Smooth muscle cell (in vitro differentiated cells): ENCODE data around the gene CLPX. TPM values are rescaled to one million over a fixed set of nuclear protein-coding genes. Genes with fewer than 3 reads are reported as not detected.
A peak's percentile ranks its signal among the peaks of the same experiment; 100 is the strongest.
"Not testable (repeated sequence)": the region's sequence is repeated elsewhere in the genome, so short reads cannot be mapped to it uniquely, and the experiment has no call there.

Experiments
- DNase-seq: peaks from one replicate; lab custom pipeline; 2025; ENCODE audit not compliant: unreplicated experiment; lab: John Stamatoyannopoulos, UW
- H2AFZ ChIP-seq: fragments of 200-600 bp; sonication (generic); 2 replicates; pipeline ENCODE4 v1.6.0; 2016; ENCODE audit warnings: antibody characterized with exemption, low read depth, mild to moderate bottlenecking
- H3F3A ChIP-seq: fragments of 200-600 bp; sonication (generic); 2 replicates; pipeline ENCODE4 v1.6.0; 2017; ENCODE audit warnings: antibody characterized with exemption, low read depth
- H3K27ac ChIP-seq: fragments of 200-600 bp; sonication (generic); 2 replicates; pipeline ENCODE4 v1.5.1; 2016; ENCODE audit warnings: low read depth, mild to moderate bottlenecking
- H3K27me3 ChIP-seq: fragments of 200-600 bp; sonication (generic); 2 replicates; pipeline ENCODE4 v1.6.1; 2016; ENCODE audit warnings: low read depth, mild to moderate bottlenecking
- H3K36me3 ChIP-seq: fragments of 200-600 bp; sonication (generic); 2 replicates; pipeline ENCODE4 v1.5.1; 2016; ENCODE audit warnings: low read depth
- H3K4me1 ChIP-seq: fragments of 200-600 bp; sonication (generic); 2 replicates; pipeline ENCODE4 v1.5.1; 2016; ENCODE audit warnings: low read depth
- H3K4me2 ChIP-seq: fragments of 200-600 bp; sonication (generic); 2 replicates; pipeline ENCODE4 v1.6.0; 2016; ENCODE audit warnings: mild to moderate bottlenecking
- H3K4me3 ChIP-seq: fragments of 200-600 bp; sonication (generic); 2 replicates; pipeline ENCODE4 v1.5.1; 2016; ENCODE audit warnings: mild to moderate bottlenecking
- H3K79me2 ChIP-seq: fragments of 200-600 bp; sonication (generic); 2 replicates; pipeline ENCODE4 v1.6.0; 2016; ENCODE audit warnings: low read depth, mild to moderate bottlenecking
- H3K9ac ChIP-seq: fragments of 200-600 bp; sonication (generic); 2 replicates; pipeline ENCODE4 v1.6.0; 2016; ENCODE audit warnings: low read depth
- H3K9me3 ChIP-seq: fragments of 200-600 bp; sonication (generic); replicated peaks from 2 replicates; pipeline ENCODE4 v1.5.1; 2016; ENCODE audit warnings: low read depth
- H4K20me1 ChIP-seq: fragments of 200-600 bp; sonication (generic); 2 replicates; pipeline ENCODE4 v1.6.0; 2016; ENCODE audit warnings: low read depth
- CTCF ChIP-seq: fragments of 200-600 bp; sonication (generic); IDR thresholded peaks from 2 replicates; pipeline ENCODE4 v1.5.1; 2017; ENCODE audit warnings: borderline replicate concordance, mild to moderate bottlenecking, antibody characterized with exemption; ENCODE audit not compliant: insufficient read depth, poor library complexity, severe bottlenecking
- WGBS: methylation state at CpG from one replicate; pipeline ENCODE4 v1.1.7; 2016; ENCODE audit warnings: low lambda C conversion rate; 5-methylcytosine and 5-hydroxymethylcytosine counted together
- polyA plus RNA-seq: library from polyadenylated mRNA; unstranded; fragments of >200 nt; fragmentation: Nextera tagmentation; extraction: Ambion mirVana; gene quantifications from 2 replicates; pipeline ENCODE4 v1.2.1, GENCODE V29; 2016
- total RNA-seq: library from RNA; depleted of rRNA; stranded (reverse); fragments of >200 nt; gene quantifications from 2 replicates; pipeline ENCODE4 v1.2.3, GENCODE V29; 2014

The CLPX gene
- total and polyA plus RNA-seq, 2 experiments from 2014 or later, result 21.8 to 34.8 TPM

- peak overlapping the region; percentile 34 for H2AFZ ChIP-seq
- no peak for DNase-seq
- WGBS, result 16% methylated on average over 3 of the region's 3 CpGs
- TF ChIP-seq CTCF, result peak; percentile 79
- no peak overlapping the region for H3K27ac ChIP-seq
- peaks cover 7% of the 10 kb centered on the region for H3K4me1 ChIP-seq
- no peaks in the 10 kb centered on the region for H3F3A ChIP-seq
- no peaks in the 10 kb centered on the region for H3K27me3 ChIP-seq
- no peaks in the 10 kb centered on the region for H3K36me3 ChIP-seq
- no peak overlapping the region for H3K9ac ChIP-seq
- H3K4me2 ChIP-seq, result peak overlapping the region; percentile 6
- H3K9me3 ChIP-seq, result no peaks in the 10 kb centered on the region
- peaks cover 6% of the 10 kb centered on the region for H3K79me2 ChIP-seq
- no peaks in the 10 kb centered on the region for H4K20me1 ChIP-seq
- no peak overlapping the region for H3K4me3 ChIP-seq
Observed at GRCh38 chr15:65189102-65189740, 4.1 kb upstream of the CLPX start.

GRCh38 chr15:65188472-65188871, 3.3 kb upstream of the CLPX start:
- H4K20me1 ChIP-seq, H3F3A ChIP-seq, H3K36me3 ChIP-seq, H3K4me1 ChIP-seq, H3K4me3 ChIP-seq, H3K9me3 ChIP-seq, DNase-seq, H2AFZ ChIP-seq, H3K9ac ChIP-seq, H3K4me2 ChIP-seq, H3K27ac ChIP-seq, H3K27me3 ChIP-seq: not testable (repeated sequence)
- H3K79me2 ChIP-seq, result peaks cover 13% of the 10 kb centered on the region
- WGBS, result 93% methylated on average over 9 of the region's 9 CpGs

GRCh38 chr15:65184305-65184867, 756 bp downstream of the CLPX start:
- Histone ChIP-seq H3K9ac (peak overlapping the region; percentile 92), H3K4me1 (peaks cover 9% of the 10 kb centered on the region), H3K27me3 (no peaks in the 10 kb centered on the region), H3K36me3 (peaks cover 8% of the 10 kb centered on the region), H3K9me3 (no peaks in the 10 kb centered on the region), H3K79me2 (peaks cover 54% of the 10 kb centered on the region), H3K4me3 (peak overlapping the region; percentile 79), H3K27ac (peak overlapping the region; percentile 89), H3F3A (peaks cover 3% of the 10 kb centered on the region), H3K4me2 (peak overlapping the region; percentile 92), H4K20me1 (peaks cover 36% of the 10 kb centered on the region), H2AFZ (peak overlapping the region; percentile 88)
- peak; percentile 51 for DNase-seq
- no peak for TF ChIP-seq CTCF
- WGBS, result under 1% methylated on average over 33 of the region's 33 CpGs

GRCh38 chr15:65183865-65184159, 1.3 kb downstream of the CLPX start:
- Histone ChIP-seq H3K9ac (peak overlapping the region; percentile 92), H4K20me1 (peaks cover 39% of the 10 kb centered on the region), H3K27me3 (no peaks in the 10 kb centered on the region), H3K9me3 (no peaks in the 10 kb centered on the region), H3K4me3 (peak overlapping the region; percentile 79), H2AFZ (peak overlapping the region; percentile 88), H3K4me1 (peaks cover 7% of the 10 kb centered on the region), H3K36me3 (peaks cover 10% of the 10 kb centered on the region), H3K4me2 (peak overlapping the region; percentile 92), H3K79me2 (peaks cover 60% of the 10 kb centered on the region), H3F3A (peaks cover 3% of the 10 kb centered on the region), H3K27ac (peak overlapping the region; percentile 89)
- DNase-seq, result no peak
- WGBS, result 37% methylated on average over 4 of the region's 4 CpGs
- TF ChIP-seq CTCF, result no peak
